Panc1 (cell line): ENCODE results near the gene PPM1N. TPM values are rescaled to one million over a fixed set of nuclear protein-coding genes. Genes with fewer than 3 reads are reported as not detected.

Experiments used
- ATAC-seq: fragments of 200-7000 bp; cut with Tn5 transposase; 2 replicates; pipeline ENCODE4 v1.9.1; 2020; ENCODE audit warnings: mild to moderate bottlenecking, moderate library complexity
- BruUV-seq: library from RNA; stranded (reverse); fragments of 400-500 nt; replicated peaks from 2 replicates; lab custom pipeline; 2021; lab: Mats Ljungman, UMichigan
- CTCF ChIA-PET: fragments of 300-600 bp; sonication (Branson Sonifier 250); formaldehyde crosslinking; loops from one replicate; lab custom pipeline; 2022; ENCODE audit warnings: antibody characterized with exemption; lab: Charles Lee
- POLR2A ChIA-PET: fragments of 300-600 bp; sonication (Branson Sonifier 250); formaldehyde crosslinking; loops from one replicate; lab custom pipeline; 2022; ENCODE audit warnings: antibody characterized with exemption; lab: Charles Lee
- DNase-seq: peaks from one replicate; pipeline ENCODE4 v3.0.0-alpha.2; 2010; ENCODE audit warnings: low read depth, low spot score
- H3K27ac ChIP-seq: 2 replicates; pipeline ENCODE4 v1.5.1; 2011; ENCODE audit warnings: mild to moderate bottlenecking, low read length, inconsistent platforms
- H3K27me3 ChIP-seq: fragments of 200-500 bp; sonication (Bioruptor generic); 2 replicates; pipeline ENCODE4 v1.6.0; 2014; ENCODE audit warnings: low read length, inconsistent platforms; ENCODE audit not compliant: control insufficient read depth, insufficient read depth
- H3K36me3 ChIP-seq: fragments of 200-500 bp; sonication (Bioruptor generic); 2 replicates; pipeline ENCODE4 v1.5.1; 2014; ENCODE audit warnings: inconsistent platforms, mild to moderate bottlenecking, low read length, moderate library complexity; ENCODE audit not compliant: control insufficient read depth, insufficient read depth
- H3K4me1 ChIP-seq: 2 replicates; pipeline ENCODE4 v1.5.1; 2011; ENCODE audit warnings: inconsistent platforms, mild to moderate bottlenecking, low read length, moderate library complexity; ENCODE audit not compliant: control insufficient read depth, insufficient read depth
- H3K4me3 ChIP-seq, 2 experiments: 2 replicates each; pipeline ENCODE4 v1.5.1; 2011 to 2012; ENCODE audit warnings: low read depth in 2 of 2, low read length in 2 of 2, mild to moderate bottlenecking in 2 of 2, inconsistent platforms in 1 of 2, moderate library complexity in 1 of 2
- H3K9me3 ChIP-seq: fragments of 200-500 bp; sonication (Bioruptor generic); 2 replicates; pipeline ENCODE4 v1.5.1; 2014; ENCODE audit warnings: low read depth, mild to moderate bottlenecking, inconsistent platforms, low read length, moderate library complexity; ENCODE audit not compliant: control insufficient read depth, insufficient read depth
- CTCF ChIP-seq: fragments of 450-650 bp; IDR thresholded peaks from 2 replicates; pipeline ENCODE4 v1.5.1; 2017; ENCODE audit warnings: mild to moderate bottlenecking
- POLR2AphosphoS5 ChIP-seq: IDR thresholded peaks from 2 replicates; pipeline ENCODE4 v1.6.1; 2012; ENCODE audit warnings: mild to moderate bottlenecking, low read depth, low read length, moderate library complexity
- REST ChIP-seq, 2 experiments: IDR thresholded peaks; 2 replicates each; pipeline ENCODE4 v1.6.1; 2011 to 2012; ENCODE audit warnings: low read depth in 2 of 2, control low read depth in 1 of 2, low read length in 1 of 2, mild to moderate bottlenecking in 1 of 2, moderate library complexity in 1 of 2; ENCODE audit not compliant: insufficient read depth in 1 of 2
- SIN3A ChIP-seq: IDR thresholded peaks from 2 replicates; pipeline ENCODE4 v1.6.1; 2012; ENCODE audit warnings: low read depth, mild to moderate bottlenecking, low read length, moderate library complexity, borderline replicate concordance; ENCODE audit not compliant: insufficient read depth
- TCF7L2 ChIP-seq: IDR thresholded peaks from 2 replicates; pipeline ENCODE4 v1.6.1; 2011; ENCODE audit warnings: mild to moderate bottlenecking, low read depth, low read length, inconsistent platforms
- in situ Hi-C: cut with HindIII; loops from 2 replicates; pipeline ENCODE4 v1.10.0; 2016; ENCODE audit warnings: low sequenced_read_pairs, low pct_unique_long_range_greater_than_20kb
- intact Hi-C: fragments of 100-400 bp; cut with micrococcal nuclease; formaldehyde crosslinking; loops from one replicate; pipeline ENCODE4 v1.10.0; 2022; ENCODE audit not compliant: unreplicated experiment
- total RNA-seq: library from RNA; stranded (reverse); gene quantifications from one replicate; pipeline ENCODE4 v1.2.1, GENCODE V29; 2021; ENCODE audit not compliant: unreplicated experiment

The PPM1N gene
- total RNA-seq, 1 experiment from 2014 or later: 3.3 TPM

GRCh38 chr19:45484273-45484945 is 13.8 kb upstream of the PPM1N start:
- no peaks in the 10 kb centered on the region for H3K9me3 ChIP-seq
- no peak overlapping the region for H3K4me3 ChIP-seq
- no peaks in the 10 kb centered on the region for H3K27me3 ChIP-seq
- no peaks in the 10 kb centered on the region for H3K36me3 ChIP-seq
- intact Hi-C loops: no loop called here
- ATAC-seq (no peak), DNase-seq (no peak)
- TF ChIP-seq REST (IDR thresholded peaks at IDR 0.05; ENCODE audit: insufficient read depth in 1 of 2, low read depth in 2 of 2, low read length in 1 of 2): no peak
- no peak for TF ChIP-seq POLR2AphosphoS5
- TF ChIP-seq SIN3A: no peak
- no peak for TF ChIP-seq CTCF
- no peak for TF ChIP-seq TCF7L2
- POLR2A ChIA-PET: no interaction called here
- CTCF ChIA-PET: interaction anchor here (0.6 to 1.3 kb wide), 5 partner anchors 13 to 158 kb away, joined by 3 to 6 read pairs (median 4); no protein-coding TSS in a partner anchor
- BruUV-seq: no TSS peak
- H3K27ac ChIP-seq: no peak overlapping the region
- in situ Hi-C loops: no loop called here
- no peaks in the 10 kb centered on the region for H3K4me1 ChIP-seq

- no peaks in the 10 kb centered on the region for H3K9me3 ChIP-seq
- in situ Hi-C loops (no loop called here), intact Hi-C loops (no loop called here)
- POLR2A ChIA-PET: no interaction called here
- no peaks in the 10 kb centered on the region for H3K36me3 ChIP-seq
- TF ChIP-seq REST (IDR thresholded peaks at IDR 0.05; ENCODE audit: insufficient read depth in 1 of 2, low read depth in 2 of 2, low read length in 1 of 2) (peak in 1 of 2 experiments; percentile 14; a peak in 1 of 4 replicates), POLR2AphosphoS5 (no peak), CTCF (peak; percentile 87)
- no TSS peak for BruUV-seq
- no peaks in the 10 kb centered on the region for H3K4me1 ChIP-seq
- H3K4me3 ChIP-seq: peak overlapping the region; percentile 47 to 67
- H3K27ac ChIP-seq: peak overlapping the region; percentile 44
- peak; percentile 99 for ATAC-seq
- H3K27me3 ChIP-seq: no peaks in the 10 kb centered on the region
- DNase-seq: peak; percentile 70
- CTCF ChIA-PET: interaction anchor here (0.6 to 1.3 kb wide), 8 partner anchors 12 to 157 kb away, joined by 3 to 8 read pairs (median 4); no protein-coding TSS in a partner anchor
Observed at GRCh38 chr19:45485305-45486077, 12.8 kb upstream of the PPM1N start.
